ENCODE measurements around the gene SGMS1. TPM values are rescaled to one million over a fixed set of nuclear protein-coding genes. Genes with fewer than 3 reads are reported as not detected.

SGMS1 gene
- total and polyA plus RNA-seq, 10 donors: 5.9 to 84.3 (median 34.6) TPM

- no peak for DNase-seq
- H3K4me3 ChIP-seq: no peak overlapping the region
- no peak overlapping the region for H3K27ac ChIP-seq
- WGBS, 5 donors: 78 to 84% (median 78%) methylated on average over 2 of the region's 2 CpGs
- peaks cover 0 to 19% (median 14%) of the 10 kb centered on the region in 6 donors for H3K4me1 ChIP-seq
- H3K9me3 ChIP-seq: peaks cover 0 to 28% (median 14%) of the 10 kb centered on the region in 8 donors
- peaks cover 0 to 46% (median 13%) of the 10 kb centered on the region in 6 donors for H3K36me3 ChIP-seq
- no peaks in the 10 kb centered on the region for H3K27me3 ChIP-seq (replicated peaks in 1 of 7)
- no peak for TF ChIP-seq POLR2A (IDR thresholded peaks at IDR 0.05)
- TF ChIP-seq CTCF (IDR thresholded peaks at IDR 0.05 in 8 of 11, conservative IDR thresholded peaks at IDR 0.05 in 3 of 11): no peak
- TF ChIP-seq POLR2AphosphoS5 (IDR thresholded peaks at IDR 0.05): no peak
- intact Hi-C loops (cut with DNase I; ENCODE audit: low total_unique reads): no loop called here
Measured at GRCh38 chr10:50346942-50347341, 276.8 kb downstream of the SGMS1 start.

- Histone ChIP-seq H3K4me3 (no peak overlapping the region), H3K27ac (no peak overlapping the region), H3K36me3 (peaks cover 0 to 43% (median 13%) of the 10 kb centered on the region in 6 donors), H3K9me3 (peaks cover 0 to 18% (median 14%) of the 10 kb centered on the region in 8 donors), H3K4me1 (peaks cover 0 to 19% (median 14%) of the 10 kb centered on the region in 6 donors), H3K27me3 (replicated peaks in 1 of 7) (no peaks in the 10 kb centered on the region)
- no peak for DNase-seq
- TF ChIP-seq CTCF (IDR thresholded peaks at IDR 0.05 in 8 of 11, conservative IDR thresholded peaks at IDR 0.05 in 3 of 11) (no peak), POLR2A (IDR thresholded peaks at IDR 0.05) (no peak), POLR2AphosphoS5 (IDR thresholded peaks at IDR 0.05) (no peak)
- 60 to 95% (median 77%) methylated on average over 3 of the region's 3 CpGs for WGBS, 5 donors
- intact Hi-C loops (cut with DNase I; ENCODE audit: low total_unique reads): no loop called here
Measured at GRCh38 chr10:50345545-50345944, 278.2 kb downstream of the SGMS1 start.

GRCh38 chr10:50343702-50344331 is 279.9 kb downstream of the SGMS1 start:
- 95 to 98% (median 97%) methylated on average over 12 of the region's 12 CpGs for whole genome bisulfite sequencing, 5 donors
- DNase-seq: no peak
- H3K36me3 ChIP-seq: peaks cover 0 to 46% (median 16%) of the 10 kb centered on the region in 6 donors
- no peak overlapping the region for H3K4me3 ChIP-seq
- intact Hi-C loops (cut with DNase I; ENCODE audit: low total_unique reads): no loop called here
- no peak for TF ChIP-seq CTCF (IDR thresholded peaks at IDR 0.05 in 8 of 11, conservative IDR thresholded peaks at IDR 0.05 in 3 of 11)
- no peaks in the 10 kb centered on the region for H3K27me3 ChIP-seq (replicated peaks in 1 of 7)
- H3K9me3 ChIP-seq: peaks cover 0 to 2% (median under 1%) of the 10 kb centered on the region in 8 donors
- peaks cover 0 to 19% (median 14%) of the 10 kb centered on the region in 6 donors for H3K4me1 ChIP-seq
- no peak overlapping the region for H3K27ac ChIP-seq

- WGBS, 5 donors: 61 to 80% (median 73%) methylated on average over 2 of the region's 2 CpGs
- intact Hi-C loops (cut with DNase I; ENCODE audit: low total_unique reads): no loop called here
- H3K9me3 ChIP-seq: no peaks in the 10 kb centered on the region
- DNase-seq: no peak
- H3K27ac ChIP-seq: no peak overlapping the region
- H3K4me3 ChIP-seq: no peak overlapping the region
- peaks cover 0 to 14% (median 3%) of the 10 kb centered on the region in 6 donors for H3K4me1 ChIP-seq
- H3K36me3 ChIP-seq: peaks cover 0 to 46% (median 16%) of the 10 kb centered on the region in 6 donors
- TF ChIP-seq CTCF (IDR thresholded peaks at IDR 0.05 in 8 of 11, conservative IDR thresholded peaks at IDR 0.05 in 3 of 11): no peak
- no peak for TF ChIP-seq POLR2A (IDR thresholded peaks at IDR 0.05)
- TF ChIP-seq POLR2AphosphoS5 (IDR thresholded peaks at IDR 0.05): no peak
- H3K27me3 ChIP-seq (replicated peaks in 1 of 7): no peaks in the 10 kb centered on the region
Measured at GRCh38 chr10:50341987-50342386, 281.8 kb downstream of the SGMS1 start.
